HG03442 (cell line): ENCODE measurements around the gene CIAO1.
A peak's percentile ranks its signal among the peaks of the same experiment; 100 is the strongest.
"Not testable (repeated sequence)": the region's sequence is repeated elsewhere in the genome, so short reads cannot be mapped to it uniquely, and the experiment has no call there.

Experiments used
- ATAC-seq: cut with Tn5 transposase; IDR thresholded peaks from one replicate; pipeline ENCODE4 v1.9.1; 2021; ENCODE audit warnings: mild to moderate bottlenecking, moderate library complexity; ENCODE audit not compliant: unreplicated experiment

The CIAO1 gene

GRCh38 chr2:96265840-96266679 is at the start of gene CIAO1, which contains the start of gene TMEM127:
TSS of gene CIAO1 (plus strand) at chr2:96266225. CDS start at chr2:96266351, 126 bp downstream.
TSS of gene TMEM127 (minus strand) at chr2:96265997. CDS start at chr2:96265381, 616 bp downstream.
- ATAC-seq: peak; percentile 89

GRCh38 chr2:96218508-96219131 is 47.4 kb upstream of the CIAO1 start:
- no peak for ATAC-seq

GRCh38 chr2:96219959-96220358 is 46.1 kb upstream of the CIAO1 start:
- ATAC-seq: not testable (repeated sequence)

GRCh38 chr2:96221106-96221505 is 44.9 kb upstream of the CIAO1 start:
- not testable (repeated sequence) for ATAC-seq

GRCh38 chr2:96225016-96225533 is 41.0 kb upstream of the CIAO1 start:
- peak; percentile 83 for ATAC-seq

GRCh38 chr2:96231316-96231715 is 34.7 kb upstream of the CIAO1 start:
- no peak for ATAC-seq

GRCh38 chr2:96233436-96233835 is 32.6 kb upstream of the CIAO1 start:
- no peak for ATAC-seq

GRCh38 chr2:96233880-96234316 is 32.1 kb upstream of the CIAO1 start:
- peak; percentile 81 for ATAC-seq

GRCh38 chr2:96236882-96237281 is 29.1 kb upstream of the CIAO1 start:
- ATAC-seq: no peak

- ATAC-seq: no peak
Observed at GRCh38 chr2:96238266-96238665, 27.8 kb upstream of the CIAO1 start.

- ATAC-seq: no peak
Observed at GRCh38 chr2:96239091-96239490, 26.9 kb upstream of the CIAO1 start.

GRCh38 chr2:96239745-96240264 is 26.2 kb upstream of the CIAO1 start:
- no peak for ATAC-seq

- ATAC-seq: no peak
Observed at GRCh38 chr2:96240341-96241038, 25.5 kb upstream of the CIAO1 start.

GRCh38 chr2:96241227-96241626 is 24.8 kb upstream of the CIAO1 start:
- ATAC-seq: no peak

- peak; percentile 83 for ATAC-seq
Observed at GRCh38 chr2:96241900-96242611, 24.0 kb upstream of the CIAO1 start.

GRCh38 chr2:96243843-96244242 is 22.2 kb upstream of the CIAO1 start:
- no peak for ATAC-seq

- ATAC-seq: no peak
Observed at GRCh38 chr2:96245609-96246390, 20.2 kb upstream of the CIAO1 start.

- ATAC-seq: no peak
Observed at GRCh38 chr2:96247009-96247408, 19.0 kb upstream of the CIAO1 start.

- ATAC-seq: no peak
Observed at GRCh38 chr2:96247896-96248295, 18.1 kb upstream of the CIAO1 start.

GRCh38 chr2:96248624-96249023 is 17.4 kb upstream of the CIAO1 start:
- ATAC-seq: no peak
